ENCODE results near the gene VAMP8.
"Not testable (repeated sequence)": the region's sequence is repeated elsewhere in the genome, so short reads cannot be mapped to it uniquely, and the experiment has no call there.

VAMP8 gene

DNA sequence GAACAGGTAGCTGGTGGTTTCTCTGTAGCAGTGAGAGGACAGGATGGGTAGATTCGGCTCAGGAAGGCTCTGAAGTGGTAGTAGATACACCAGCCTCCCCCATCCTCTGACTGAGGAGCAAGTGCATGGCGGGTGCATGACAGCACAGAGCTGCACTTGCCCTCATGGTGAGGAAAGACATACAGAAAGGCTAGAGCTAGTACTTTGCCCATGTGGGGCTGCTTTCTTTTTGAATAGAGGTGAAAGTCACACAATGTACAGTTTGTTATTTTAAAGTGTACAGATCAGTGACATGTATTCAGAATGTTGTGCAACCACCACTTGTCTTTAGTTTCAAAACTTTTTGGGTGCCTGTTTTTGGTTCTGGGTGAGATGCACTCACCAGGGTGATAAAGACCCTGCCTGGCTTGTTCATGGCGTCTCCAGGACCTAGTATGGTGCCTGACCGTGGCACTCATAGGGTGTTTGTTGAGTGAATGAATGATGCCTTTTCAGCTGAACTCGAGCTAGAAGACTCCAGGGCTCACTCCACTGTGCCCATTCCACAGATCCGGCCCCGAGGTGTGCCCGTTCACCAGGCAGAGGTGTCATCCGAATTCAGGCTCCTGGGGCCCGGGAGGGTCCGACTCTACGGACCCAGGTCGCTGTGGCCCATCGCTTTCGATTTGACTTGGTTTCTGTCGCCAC lies 6.4 kb downstream of the VAMP8 start:
- DNase-seq = no peak

- DNase-seq = peak; percentile 76
These were observed 7.0 kb downstream of the VAMP8 start, which contains the start of gene VAMP5 for GRCh38 chr2:85584354-85584856. Gene VAMP5 (plus strand): TSS chr2:85584431. CDS start chr2:85584491, 60 bp downstream.

DNA sequence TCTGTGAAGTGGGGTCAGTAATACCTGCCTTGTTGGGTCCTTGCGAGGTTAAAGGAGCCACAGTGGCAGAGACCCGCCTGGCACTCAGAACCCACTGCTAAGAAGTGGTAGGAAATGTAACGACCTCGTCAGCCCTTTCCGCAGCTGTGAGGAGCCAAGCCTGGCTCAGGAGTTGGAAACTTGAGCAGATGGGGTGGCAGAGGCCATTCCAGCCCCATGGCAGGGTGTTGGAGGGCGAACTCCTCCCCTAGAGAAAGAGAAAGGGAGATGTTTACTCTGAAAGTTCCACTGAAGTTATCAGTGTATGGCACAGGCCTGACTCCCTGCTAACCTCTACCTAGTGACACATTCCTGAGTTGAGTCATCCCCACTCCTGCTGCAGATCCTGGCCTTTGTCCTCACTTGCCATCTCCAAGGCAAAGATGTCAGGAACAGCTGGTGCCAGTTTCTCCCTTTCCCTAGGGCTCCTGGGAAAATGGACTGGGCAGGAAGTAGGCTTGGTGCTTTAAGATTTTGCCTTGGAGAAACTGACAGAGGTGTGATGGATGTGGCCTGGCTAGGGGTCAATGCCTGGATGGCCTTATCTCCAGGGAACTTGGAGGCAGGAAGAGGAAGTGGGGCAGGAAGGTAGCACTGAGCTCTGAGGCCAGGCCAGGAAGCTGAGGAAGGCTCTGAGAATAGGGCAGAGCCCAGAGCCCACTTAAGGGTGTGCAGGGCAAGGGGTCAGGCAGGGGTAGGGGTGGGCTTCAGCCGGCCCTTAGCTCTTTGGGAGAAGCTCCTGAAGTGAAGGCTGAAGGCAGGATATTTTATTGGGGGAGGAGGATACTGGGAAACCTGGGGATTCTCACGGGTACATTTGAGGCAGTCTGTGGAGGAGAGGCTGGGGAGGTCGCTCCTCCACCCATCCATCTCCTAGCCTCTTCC lies 7.7 kb downstream of the VAMP8 start:
- DNase-seq = no peak

- no peak for DNase-seq
These were observed 8.4 kb downstream of the VAMP8 start for GRCh38 chr2:85585781-85586105.

GRCh38 chr2:85588236-85588635 lies 10.8 kb downstream of the VAMP8 start:
- DNase-seq = no peak

DNA sequence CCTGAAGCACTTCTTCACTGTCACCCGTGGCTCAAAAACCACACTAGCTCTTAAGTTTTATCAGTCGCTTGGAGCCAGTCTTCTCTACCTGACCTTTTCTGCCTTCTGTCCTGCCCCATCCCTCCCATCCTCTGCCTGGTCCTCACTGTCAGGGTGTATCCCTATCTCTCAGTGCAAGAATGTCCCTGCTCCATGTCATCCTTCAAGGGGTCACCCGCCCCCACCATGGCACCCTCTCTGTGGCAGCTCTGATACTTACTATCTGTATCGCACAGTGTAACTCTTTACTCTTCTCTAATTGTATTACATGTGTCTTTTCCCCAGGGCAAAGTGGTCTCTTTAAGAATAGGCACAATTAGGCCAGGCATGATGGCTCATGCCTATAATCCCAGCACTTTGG lies 11.3 kb downstream of the VAMP8 start:
- DNase-seq = no peak

- DNase-seq = no peak
These were observed 11.8 kb downstream of the VAMP8 start for GRCh38 chr2:85589181-85589580.

DNA sequence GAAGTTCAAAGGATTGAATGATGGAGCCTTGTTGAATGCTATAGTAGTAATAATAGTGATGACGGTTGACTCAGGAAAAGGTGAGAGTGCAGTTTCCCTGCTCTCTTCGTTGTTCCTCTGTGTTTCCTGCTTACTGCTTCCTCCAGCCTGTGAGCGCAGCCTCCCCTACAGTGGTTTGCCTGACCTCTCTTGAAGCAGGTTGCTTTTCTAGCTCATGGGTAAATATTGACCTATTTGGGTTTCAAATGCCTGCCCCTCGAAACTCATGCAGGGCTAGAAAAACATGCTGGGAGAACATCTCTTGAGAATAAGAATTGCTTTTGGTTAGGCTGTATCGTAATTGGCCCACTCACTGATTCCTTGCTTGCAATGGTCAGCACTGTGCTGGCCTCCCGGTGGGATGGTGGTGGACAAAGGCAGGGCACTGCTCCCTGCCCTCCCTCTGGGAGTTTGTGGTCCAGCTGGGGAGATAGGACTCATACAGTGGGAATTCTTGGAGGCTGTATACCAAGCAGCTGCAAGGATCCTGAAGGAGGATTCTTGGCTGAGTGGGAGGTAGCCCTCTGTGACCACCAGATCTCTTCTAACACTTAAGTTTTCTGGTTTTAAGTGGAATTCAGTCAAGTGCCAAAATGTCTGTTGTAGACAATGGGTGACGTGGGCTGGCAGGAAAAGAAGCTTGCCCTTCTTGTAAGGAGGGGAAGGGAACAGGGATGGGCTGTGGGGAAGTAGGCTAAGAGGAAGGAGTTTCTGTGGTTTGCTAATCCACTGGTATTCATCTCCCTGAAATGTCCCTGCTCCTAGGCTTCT lies 12.8 kb downstream of the VAMP8 start:
- DNase-seq = no peak

- DNase-seq = no peak
These were observed 13.6 kb downstream of the VAMP8 start for GRCh38 chr2:85590950-85591349.

GRCh38 chr2:85591563-85591962 lies 14.2 kb downstream of the VAMP8 start:
- DNase-seq = no peak

DNA sequence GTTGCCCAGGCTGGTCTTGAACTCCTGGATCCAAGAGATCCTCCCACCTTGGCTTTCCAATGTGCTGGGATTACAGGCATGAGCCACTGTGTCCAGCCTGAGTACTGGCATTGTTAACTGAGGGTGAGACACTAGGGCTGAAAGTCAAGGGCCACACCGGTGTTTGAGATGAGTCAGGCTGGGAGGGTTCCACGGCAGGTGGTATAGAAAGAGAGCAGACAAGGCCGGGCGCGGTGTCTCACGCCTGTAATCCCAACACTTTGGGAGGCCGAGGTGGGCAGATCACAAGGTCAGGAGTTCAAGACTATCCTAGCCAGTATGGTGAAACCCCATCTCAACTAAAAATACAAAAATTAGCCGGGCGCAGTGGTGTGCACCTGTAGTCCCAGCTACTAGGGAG lies 14.9 kb downstream of the VAMP8 start:
- DNase-seq = not testable (repeated sequence)

DNA sequence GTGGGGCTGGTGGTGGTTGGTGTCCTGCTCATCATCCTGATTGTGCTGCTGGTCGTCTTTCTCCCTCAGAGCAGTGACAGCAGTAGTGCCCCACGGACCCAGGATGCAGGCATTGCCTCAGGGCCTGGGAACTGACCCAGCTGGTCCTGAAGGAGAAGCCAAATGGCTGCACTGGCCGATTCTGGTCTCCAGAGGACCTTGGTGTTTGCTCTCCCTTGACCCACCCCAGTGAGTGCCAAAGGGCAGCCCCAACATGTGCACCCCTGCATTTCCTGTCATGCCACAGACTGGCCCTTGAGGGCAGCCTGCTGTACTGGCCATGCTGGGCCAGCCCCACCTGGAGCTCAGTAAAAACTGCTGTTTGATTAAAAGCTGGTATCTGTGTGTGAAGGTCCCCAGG lies 15.6 kb downstream of the VAMP8 start:
- DNase-seq = no peak

DNA sequence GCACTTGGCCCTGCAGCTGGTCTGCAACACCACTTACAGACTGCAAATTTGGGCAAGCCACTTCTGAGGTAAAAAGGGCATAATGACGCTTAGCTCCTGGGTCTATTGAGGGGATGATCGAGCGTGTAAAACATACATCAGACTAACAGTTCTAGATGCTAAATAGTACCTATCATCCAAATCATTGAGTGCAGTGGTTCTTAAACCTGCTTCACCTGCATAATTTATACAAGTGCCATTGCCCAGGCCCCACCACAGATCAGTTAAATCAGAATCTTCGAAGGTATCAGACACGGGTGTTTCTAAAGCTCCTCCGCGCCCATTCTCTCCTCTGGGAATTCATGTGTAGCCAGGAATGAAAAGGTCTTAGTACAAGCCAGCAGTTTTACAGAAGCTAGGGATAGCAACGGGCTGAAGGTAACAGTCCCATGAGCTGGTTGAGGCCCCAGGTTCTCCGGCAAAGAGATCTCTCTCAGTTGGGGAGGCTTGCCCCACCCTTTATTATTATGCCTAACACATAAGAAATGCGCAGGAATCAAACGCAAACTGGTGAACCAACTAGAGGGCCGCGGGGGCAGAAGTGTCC lies 17.4 kb downstream of the VAMP8 start:
- DNase-seq = no peak

- peak; percentile 97 for DNase-seq
These were observed 18.1 kb downstream of the VAMP8 start, which contains the start of gene RNF181 for GRCh38 chr2:85595301-85596025. Gene RNF181 (plus strand): TSS chr2:85595745. CDS start chr2:85595764, 19 bp downstream.

- no peak for DNase-seq
These were observed 18.6 kb downstream of the VAMP8 start for GRCh38 chr2:85596026-85596333.

DNA sequence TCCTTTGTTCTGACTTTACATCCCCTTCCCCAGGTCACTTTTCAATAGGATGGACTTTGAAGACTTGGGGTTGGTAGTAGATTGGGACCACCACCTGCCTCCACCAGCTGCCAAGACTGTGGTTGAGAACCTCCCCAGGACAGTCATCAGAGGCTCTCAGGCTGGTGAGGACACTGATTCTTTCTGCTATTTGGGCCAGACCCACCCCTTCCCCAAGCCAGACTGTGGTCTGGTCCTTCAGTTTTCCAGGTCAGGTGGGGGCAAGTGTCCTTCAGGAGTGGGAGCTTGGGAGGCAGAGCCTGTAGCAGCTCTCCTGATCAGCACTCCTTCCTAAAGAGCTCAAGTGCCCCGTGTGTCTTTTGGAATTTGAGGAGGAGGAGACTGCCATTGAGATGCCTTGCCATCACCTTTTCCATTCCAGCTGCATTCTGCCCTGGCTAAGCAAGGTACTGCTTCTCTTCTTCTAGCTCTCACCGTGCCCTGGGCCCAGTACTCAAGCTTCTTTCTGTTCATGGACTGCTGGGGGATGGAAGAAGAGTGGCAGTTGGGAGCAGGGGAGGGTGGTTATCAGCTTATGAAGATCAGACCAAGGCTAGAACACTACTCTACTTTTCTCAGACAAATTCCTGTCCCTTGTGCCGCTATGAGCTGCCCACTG lies 19.2 kb downstream of the VAMP8 start:
- DNase-seq = no peak

GRCh38 chr2:85597241-85597640 lies 19.9 kb downstream of the VAMP8 start:
- DNase-seq = no peak

GRCh38 chr2:85598594-85599340 lies 21.4 kb downstream of the VAMP8 start:
- DNase-seq = no peak

GRCh38 chr2:85599468-85600234 lies 22.3 kb downstream of the VAMP8 start:
- no peak for DNase-seq

GRCh38 chr2:85600235-85600575 lies 22.8 kb downstream of the VAMP8 start:
- no peak for DNase-seq

Measured in activated effector memory CD4-positive, alpha-beta T cell treated with anti-CD3 and anti-CD28 coated beads, Interleukin-2, amount 50 U/mL, for 16 hours (primary cell).